ENCODE data around the gene SEC11A. TPM values are rescaled to one million over a fixed set of nuclear protein-coding genes. Genes with fewer than 3 reads are reported as not detected.

The SEC11A gene
- total RNA-seq, 1 experiment from 2014 or later = 140 TPM

GRCh38 chr15:84761607-84762131 lies 45.7 kb upstream of the SEC11A start:
- Histone ChIP-seq H3K9me3 (ENCODE audit: low read length) (no peaks in the 10 kb centered on the region), H3K9ac (ENCODE audit: low read length) (no peak overlapping the region), H3K79me2 (ENCODE audit: low read length) (peaks cover 99% of the 10 kb centered on the region), H3K9me2 (replicated peaks; ENCODE audit: low read length) (no peaks in the 10 kb centered on the region), H3K27ac (ENCODE audit: low read length) (no peak overlapping the region), H3K27me3 (ENCODE audit: low read length) (no peaks in the 10 kb centered on the region), H3F3A (ENCODE audit: low read length, unreplicated experiment) (no peaks in the 10 kb centered on the region), H3K4me1 (ENCODE audit: insufficient read depth, low read length) (peaks cover 9% of the 10 kb centered on the region), H3K4me2 (ENCODE audit: low read length) (no peak overlapping the region), H3K36me3 (ENCODE audit: low read depth, low read length) (0 out of 2 replicates have a peak, but pooled peaks cover 8% of the 10 kb centered on the region), H2AFZ (ENCODE audit: low read length) (no peak overlapping the region), H3K4me3 (ENCODE audit: low read length) (no peak overlapping the region), H4K20me1 (ENCODE audit: low read length) (peaks cover 35% of the 10 kb centered on the region; the same call in 1 of the 2 replicates)
- no peak for DNase-seq
- ATAC-seq = no peak
- no TSS peak for BruUV-seq (replicated peaks)
- POLR2A ChIA-PET (ENCODE audit: unreplicated experiment) = no interaction called here
- CTCF ChIA-PET = no interaction called here
- TF ChIP-seq CTCF (conservative IDR thresholded peaks at IDR 0.05; ENCODE audit: low read depth, low read length) (no peak), EZH2phosphoT487 (IDR thresholded peaks at IDR 0.05; ENCODE audit: borderline replicate concordance, low read length) (no peak), EZH2 (IDR thresholded peaks at IDR 0.05; ENCODE audit: low read length, unreplicated experiment) (no peak)
- intact Hi-C loops (cut with micrococcal nuclease) = no loop called here

- H3K79me2 ChIP-seq (ENCODE audit: low read length) = peaks cover 100% of the 10 kb centered on the region
- no peak overlapping the region for H2AFZ ChIP-seq (ENCODE audit: low read length)
- ChIA-PET CTCF (no interaction called here), POLR2A (ENCODE audit: unreplicated experiment) (no interaction called here)
- DNase-seq = no peak
- no peaks in the 10 kb centered on the region for H3K27me3 ChIP-seq (ENCODE audit: low read length)
- no peak overlapping the region for H3K9ac ChIP-seq (ENCODE audit: low read length)
- H3K9me3 ChIP-seq (ENCODE audit: low read length) = no peaks in the 10 kb centered on the region
- no peak for TF ChIP-seq EZH2phosphoT487 (IDR thresholded peaks at IDR 0.05; ENCODE audit: borderline replicate concordance, low read length)
- no peak for TF ChIP-seq CTCF (conservative IDR thresholded peaks at IDR 0.05; ENCODE audit: low read depth, low read length)
- no peak for TF ChIP-seq EZH2 (IDR thresholded peaks at IDR 0.05; ENCODE audit: low read length, unreplicated experiment)
- no peak overlapping the region for H3K4me2 ChIP-seq (ENCODE audit: low read length)
- no peak overlapping the region for H3K4me3 ChIP-seq (ENCODE audit: low read length)
- intact Hi-C loops (cut with micrococcal nuclease) = no loop called here
- no peaks in the 10 kb centered on the region for H3F3A ChIP-seq (ENCODE audit: low read length, unreplicated experiment)
- H3K4me1 ChIP-seq (ENCODE audit: insufficient read depth, low read length) = no peaks in the 10 kb centered on the region
- BruUV-seq (replicated peaks) = no TSS peak
- ATAC-seq = no peak
- H4K20me1 ChIP-seq (ENCODE audit: low read length) = peaks cover 38% of the 10 kb centered on the region; the same call in 1 of the 2 replicates
- H3K36me3 ChIP-seq (ENCODE audit: low read depth, low read length) = 0 out of 2 replicates have a peak, but pooled peaks cover 4% of the 10 kb centered on the region
- no peaks in the 10 kb centered on the region for H3K9me2 ChIP-seq (replicated peaks; ENCODE audit: low read length)
- no peak overlapping the region for H3K27ac ChIP-seq (ENCODE audit: low read length)
These were observed 44.3 kb upstream of the SEC11A start for GRCh38 chr15:84760219-84760618.

GRCh38 chr15:84759018-84759417 lies 43.1 kb upstream of the SEC11A start:
- intact Hi-C loops (cut with micrococcal nuclease) = no loop called here

More at GRCh38 chr15:84759018-84759417, 43.1 kb upstream of the SEC11A start:
- H3K4me3 ChIP-seq (ENCODE audit: low read length) = no peak overlapping the region
- H3K9me2 ChIP-seq (replicated peaks; ENCODE audit: low read length) = no peaks in the 10 kb centered on the region
- no peak overlapping the region for H3K4me2 ChIP-seq (ENCODE audit: low read length)
- TF ChIP-seq CTCF (conservative IDR thresholded peaks at IDR 0.05; ENCODE audit: low read depth, low read length) (no peak), EZH2 (IDR thresholded peaks at IDR 0.05; ENCODE audit: low read length, unreplicated experiment) (no peak), EZH2phosphoT487 (IDR thresholded peaks at IDR 0.05; ENCODE audit: borderline replicate concordance, low read length) (no peak)
- peaks cover 100% of the 10 kb centered on the region for H3K79me2 ChIP-seq (ENCODE audit: low read length)
- CTCF ChIA-PET = no interaction called here
- ATAC-seq (no peak), DNase-seq (no peak)
- no peaks in the 10 kb centered on the region for H3K4me1 ChIP-seq (ENCODE audit: insufficient read depth, low read length)
- no peak overlapping the region for H2AFZ ChIP-seq (ENCODE audit: low read length)
- peaks cover 39% of the 10 kb centered on the region for H4K20me1 ChIP-seq (ENCODE audit: low read length)
- POLR2A ChIA-PET (ENCODE audit: unreplicated experiment) = no interaction called here
- H3K9me3 ChIP-seq (ENCODE audit: low read length) = no peaks in the 10 kb centered on the region
- no peaks in the 10 kb centered on the region for H3K27me3 ChIP-seq (ENCODE audit: low read length)
- H3K9ac ChIP-seq (ENCODE audit: low read length) = no peak overlapping the region
- BruUV-seq (replicated peaks) = no TSS peak
- no peaks in the 10 kb centered on the region for H3F3A ChIP-seq (ENCODE audit: low read length, unreplicated experiment)
- no peak overlapping the region for H3K27ac ChIP-seq (ENCODE audit: low read length)
- no peaks in the 10 kb centered on the region for H3K36me3 ChIP-seq (ENCODE audit: low read depth, low read length)

Measured in PC-3 (cell line).